Vagina (tissue), 2 donors: Measurements from ENCODE around the gene CREB3L2.

ENCODE experiments used
- POLR2A ChIP-seq, 2 donors: fragments of 450-650 bp; IDR thresholded peaks; one replicate each; pipeline ENCODE4 v1.6.1; 2017; ENCODE audit warnings: antibody characterized with exemption in 2 of 2, mild to moderate bottlenecking in 2 of 2, moderate library complexity in 2 of 2
- POLR2AphosphoS5 ChIP-seq, 2 donors: sonication (generic); formaldehyde crosslinking; IDR thresholded peaks; one replicate each; pipeline ENCODE4 v1.9.0; 2017; ENCODE audit warnings: antibody characterized with exemption in 2 of 2, mild to moderate bottlenecking in 2 of 2, low read depth in 1 of 2; ENCODE audit not compliant: insufficient read depth in 1 of 2
- TF ChIP-seq, protein P1 (sequence below), 3 experiments: fragments of 450-650 bp in 2 of 3; fragments of 200-600 bp in 1 of 3; sonication (generic) in 1 of 3; IDR thresholded peaks; one replicate each; pipeline ENCODE4 v1.5.1; 2017 to 2019; ENCODE audit warnings: antibody characterized with exemption in 3 of 3, mild to moderate bottlenecking in 2 of 3, moderate library complexity in 2 of 3

- TF ChIP-seq POLR2AphosphoS5 (IDR thresholded peaks at IDR 0.05; ENCODE audit: insufficient read depth in 1 of 2, low read depth in 1 of 2) = no peak
- TF ChIP-seq POLR2A (IDR thresholded peaks at IDR 0.05) = no peak
- TF ChIP-seq, protein P1, sequence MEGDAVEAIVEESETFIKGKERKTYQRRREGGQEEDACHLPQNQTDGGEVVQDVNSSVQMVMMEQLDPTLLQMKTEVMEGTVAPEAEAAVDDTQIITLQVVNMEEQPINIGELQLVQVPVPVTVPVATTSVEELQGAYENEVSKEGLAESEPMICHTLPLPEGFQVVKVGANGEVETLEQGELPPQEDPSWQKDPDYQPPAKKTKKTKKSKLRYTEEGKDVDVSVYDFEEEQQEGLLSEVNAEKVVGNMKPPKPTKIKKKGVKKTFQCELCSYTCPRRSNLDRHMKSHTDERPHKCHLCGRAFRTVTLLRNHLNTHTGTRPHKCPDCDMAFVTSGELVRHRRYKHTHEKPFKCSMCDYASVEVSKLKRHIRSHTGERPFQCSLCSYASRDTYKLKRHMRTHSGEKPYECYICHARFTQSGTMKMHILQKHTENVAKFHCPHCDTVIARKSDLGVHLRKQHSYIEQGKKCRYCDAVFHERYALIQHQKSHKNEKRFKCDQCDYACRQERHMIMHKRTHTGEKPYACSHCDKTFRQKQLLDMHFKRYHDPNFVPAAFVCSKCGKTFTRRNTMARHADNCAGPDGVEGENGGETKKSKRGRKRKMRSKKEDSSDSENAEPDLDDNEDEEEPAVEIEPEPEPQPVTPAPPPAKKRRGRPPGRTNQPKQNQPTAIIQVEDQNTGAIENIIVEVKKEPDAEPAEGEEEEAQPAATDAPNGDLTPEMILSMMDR (IDR thresholded peaks at IDR 0.05) = no peak
Measured at GRCh38 chr7:137886281-137886680, 115.6 kb downstream of the CREB3L2 start.
